Ovary (tissue), 3 donors: Measurements from ENCODE around the gene RILP.

Source experiments
- EP300 ChIP-seq: sonication (generic); formaldehyde crosslinking; IDR thresholded peaks from one replicate; pipeline ENCODE4 v1.6.1; 2017; ENCODE audit warnings: antibody characterized with exemption
- POLR2A ChIP-seq: fragments of 450-650 bp; IDR thresholded peaks from one replicate; pipeline ENCODE4 v1.6.1; 2017; ENCODE audit warnings: antibody characterized with exemption, mild to moderate bottlenecking, moderate library complexity
- TF ChIP-seq, protein P1 (sequence below), 3 donors: fragments of 450-650 bp in 2 of 3; fragments of 200-600 bp in 1 of 3; IDR thresholded peaks; one replicate each; pipeline versions ENCODE4 v1.5.1 to v1.8.0; 2016 to 2022; ENCODE audit warnings: antibody characterized with exemption in 3 of 3, mild to moderate bottlenecking in 1 of 3
- donor health status: DM: no; HTN: no; CAD: no.

GRCh38 chr17:1650731-1651558 is 1.3 kb upstream of the RILP start:
- TF ChIP-seq, protein P1, sequence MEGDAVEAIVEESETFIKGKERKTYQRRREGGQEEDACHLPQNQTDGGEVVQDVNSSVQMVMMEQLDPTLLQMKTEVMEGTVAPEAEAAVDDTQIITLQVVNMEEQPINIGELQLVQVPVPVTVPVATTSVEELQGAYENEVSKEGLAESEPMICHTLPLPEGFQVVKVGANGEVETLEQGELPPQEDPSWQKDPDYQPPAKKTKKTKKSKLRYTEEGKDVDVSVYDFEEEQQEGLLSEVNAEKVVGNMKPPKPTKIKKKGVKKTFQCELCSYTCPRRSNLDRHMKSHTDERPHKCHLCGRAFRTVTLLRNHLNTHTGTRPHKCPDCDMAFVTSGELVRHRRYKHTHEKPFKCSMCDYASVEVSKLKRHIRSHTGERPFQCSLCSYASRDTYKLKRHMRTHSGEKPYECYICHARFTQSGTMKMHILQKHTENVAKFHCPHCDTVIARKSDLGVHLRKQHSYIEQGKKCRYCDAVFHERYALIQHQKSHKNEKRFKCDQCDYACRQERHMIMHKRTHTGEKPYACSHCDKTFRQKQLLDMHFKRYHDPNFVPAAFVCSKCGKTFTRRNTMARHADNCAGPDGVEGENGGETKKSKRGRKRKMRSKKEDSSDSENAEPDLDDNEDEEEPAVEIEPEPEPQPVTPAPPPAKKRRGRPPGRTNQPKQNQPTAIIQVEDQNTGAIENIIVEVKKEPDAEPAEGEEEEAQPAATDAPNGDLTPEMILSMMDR (IDR thresholded peaks at IDR 0.05): no peak
- TF ChIP-seq POLR2A (no peak), EP300 (no peak)
